GM13976 (cell line): Measurements from ENCODE around the gene ALAD.
"Not testable (repeated sequence)": the region's sequence is repeated elsewhere in the genome, so short reads cannot be mapped to it uniquely, and the experiment has no call there.

Source experiments
- DNase-seq: peaks from one replicate; pipeline ENCODE4 v3.0.0; 2012; ENCODE audit warnings: low spot score
- in situ Hi-C: fragments of 300-500 bp; cut with MboI; formaldehyde crosslinking; loops from one replicate; pipeline ENCODE4 v1.12.0; 2022; ENCODE audit warnings: low sequenced_read_pairs, mixed read lengths, inconsistent platforms; ENCODE audit not compliant: unreplicated experiment
- TF ChIP-seq, protein P1 (sequence below): IDR thresholded peaks from 2 replicates; pipeline ENCODE4 v1.5.1; 2012; ENCODE audit warnings: borderline replicate concordance, mild to moderate bottlenecking; ENCODE audit not compliant: insufficient read depth; ENCODE audit errors: extremely low read depth, missing control alignments, control extremely low read depth

The ALAD gene

GRCh38 chr9:113401027-113401792 is at the start of gene ALAD:
Gene ALAD, minus strand, starts transcription at chr9:113401284. Its CDS starts 7,725 bp downstream, at chr9:113393559.
- DNase-seq = peak; percentile 100
- TF ChIP-seq, protein P1, sequence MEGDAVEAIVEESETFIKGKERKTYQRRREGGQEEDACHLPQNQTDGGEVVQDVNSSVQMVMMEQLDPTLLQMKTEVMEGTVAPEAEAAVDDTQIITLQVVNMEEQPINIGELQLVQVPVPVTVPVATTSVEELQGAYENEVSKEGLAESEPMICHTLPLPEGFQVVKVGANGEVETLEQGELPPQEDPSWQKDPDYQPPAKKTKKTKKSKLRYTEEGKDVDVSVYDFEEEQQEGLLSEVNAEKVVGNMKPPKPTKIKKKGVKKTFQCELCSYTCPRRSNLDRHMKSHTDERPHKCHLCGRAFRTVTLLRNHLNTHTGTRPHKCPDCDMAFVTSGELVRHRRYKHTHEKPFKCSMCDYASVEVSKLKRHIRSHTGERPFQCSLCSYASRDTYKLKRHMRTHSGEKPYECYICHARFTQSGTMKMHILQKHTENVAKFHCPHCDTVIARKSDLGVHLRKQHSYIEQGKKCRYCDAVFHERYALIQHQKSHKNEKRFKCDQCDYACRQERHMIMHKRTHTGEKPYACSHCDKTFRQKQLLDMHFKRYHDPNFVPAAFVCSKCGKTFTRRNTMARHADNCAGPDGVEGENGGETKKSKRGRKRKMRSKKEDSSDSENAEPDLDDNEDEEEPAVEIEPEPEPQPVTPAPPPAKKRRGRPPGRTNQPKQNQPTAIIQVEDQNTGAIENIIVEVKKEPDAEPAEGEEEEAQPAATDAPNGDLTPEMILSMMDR = peak; percentile 99
- in situ Hi-C loops = no loop called here

DNA sequence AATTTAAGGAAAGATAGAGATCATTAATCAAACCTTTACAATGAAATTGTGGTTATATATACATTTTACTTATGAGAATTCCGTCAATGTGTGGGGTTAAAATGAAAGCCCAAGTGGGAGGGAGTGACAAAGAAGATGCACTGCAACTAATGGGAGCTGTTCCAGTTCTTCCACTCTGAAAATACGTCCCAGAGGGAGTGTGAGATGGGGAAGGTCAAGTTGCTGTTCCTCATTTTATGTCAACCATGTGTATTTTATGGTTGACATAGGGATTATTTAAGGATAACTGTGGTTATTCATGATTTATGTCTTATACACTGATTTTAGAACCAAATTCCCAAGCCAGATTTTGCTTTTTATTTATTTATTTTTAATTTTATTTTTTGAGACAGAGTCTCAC is 48.3 kb upstream of the ALAD start:
- in situ Hi-C loops = loop anchor here (5.0 kb wide), 2 partner anchors 143 to 208 kb away; no protein-coding TSS in a partner anchor
- no peak for DNase-seq
- TF ChIP-seq, protein P1 = no peak

- peak; percentile 79 for DNase-seq
- TF ChIP-seq, protein P1 = peak; percentile 28
- in situ Hi-C loops = loop anchor here (5.0 kb wide), 2 partner anchors 146 to 211 kb away; no protein-coding TSS in a partner anchor
Observed at GRCh38 chr9:113446323-113446740, 45.2 kb upstream of the ALAD start.

DNA sequence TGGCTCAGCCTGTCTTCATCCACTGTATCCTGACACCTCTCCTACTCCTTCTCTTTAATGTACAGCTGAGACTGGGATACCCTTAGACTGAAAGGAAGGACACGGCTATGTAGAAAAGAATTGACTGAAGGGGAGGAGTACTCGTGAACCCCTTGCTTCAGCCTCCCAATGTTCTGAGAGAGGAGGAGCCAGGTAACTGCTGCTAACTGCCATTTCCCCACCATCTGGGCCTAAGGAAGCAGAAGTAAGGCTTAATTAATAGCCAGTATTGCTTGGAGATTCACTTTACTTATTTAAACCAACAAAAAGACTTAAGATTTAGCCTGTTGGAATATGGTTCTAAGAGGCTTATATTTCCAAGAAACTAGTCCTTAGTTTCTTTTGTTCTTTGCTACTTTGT is 43.7 kb upstream of the ALAD start:
- no peak for DNase-seq
- TF ChIP-seq, protein P1 = no peak
- in situ Hi-C loops = loop anchor here (5.0 kb wide), 2 partner anchors 148 to 213 kb away; no protein-coding TSS in a partner anchor

DNA sequence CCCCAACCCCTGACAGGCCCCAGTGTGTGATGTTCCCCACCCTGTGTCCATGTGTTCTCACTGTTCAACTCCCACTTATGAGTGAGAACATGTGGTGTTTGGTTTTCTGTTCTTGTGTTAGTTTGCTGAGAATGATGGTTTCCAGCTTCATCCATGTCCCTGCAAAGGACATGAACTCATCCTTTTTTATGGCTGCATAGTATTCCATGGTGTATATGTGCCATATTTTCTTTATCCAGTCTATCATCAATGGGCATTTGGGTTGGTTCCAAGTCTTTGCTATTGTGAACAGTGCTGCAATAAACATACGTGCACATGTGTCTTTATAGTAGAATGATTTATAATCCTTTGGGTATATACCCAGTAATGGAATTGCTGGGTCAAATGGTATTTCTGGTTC is 36.6 kb upstream of the ALAD start:
- DNase-seq, in situ Hi-C loops: not testable (repeated sequence)

- TF ChIP-seq, protein P1 = no peak
- in situ Hi-C loops = no loop called here
- DNase-seq = no peak
Observed at GRCh38 chr9:113436728-113437515, 35.8 kb upstream of the ALAD start.

DNA sequence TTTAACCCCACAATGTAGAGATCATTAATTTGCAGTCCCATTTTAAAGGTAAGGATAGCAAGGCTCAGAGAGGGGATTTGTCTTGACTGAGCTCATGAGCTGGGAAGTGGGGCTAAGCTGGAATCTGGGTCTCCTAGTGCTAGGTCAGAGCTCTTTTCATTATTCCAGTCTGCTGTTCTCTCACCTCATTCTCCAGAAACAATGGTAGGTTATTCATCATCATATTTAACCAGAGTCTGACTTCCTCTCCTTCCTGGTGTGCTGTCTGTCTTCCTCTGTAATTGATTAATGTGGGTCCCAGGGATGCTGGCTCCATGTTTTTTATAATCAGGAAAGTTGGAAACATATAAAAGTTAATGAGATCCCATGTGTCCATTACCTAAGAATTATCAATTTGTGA is 30.1 kb upstream of the ALAD start:
- DNase-seq = no peak
- in situ Hi-C loops = no loop called here
- TF ChIP-seq, protein P1 = no peak
